ENCODE data around the gene CCDC14. TPM values are rescaled to one million over a fixed set of nuclear protein-coding genes. Genes with fewer than 3 reads are reported as not detected.
"Not testable (repeated sequence)": the region's sequence is repeated elsewhere in the genome, so short reads cannot be mapped to it uniquely, and the experiment has no call there.

The CCDC14 gene
- total RNA-seq (50.5 TPM), polyA plus RNA-seq (1 to 10 TPM; 4.1 to 9.4 (median 7.5) TPM)

GRCh38 chr3:123960781-123961507 lies at the start of gene CCDC14:
Gene CCDC14 (minus strand): TSS chr3:123961229. CDS start chr3:123961173, 56 bp downstream.
- Histone ChIP-seq H3K9me3 (ENCODE audit: control insufficient read depth in 2 of 2, low read length in 2 of 2) (no peaks in the 10 kb centered on the region), H3K36me3 (ENCODE audit: control insufficient read depth, insufficient read depth, low read length) (no peaks in the 10 kb centered on the region), H3K27ac (ENCODE audit: insufficient read depth, low read length, poor library complexity, severe bottlenecking) (peak within 1 kb of the TSS; percentile 66), H3K27me3 (ENCODE audit: control insufficient read depth, insufficient read depth, low read length) (peaks cover 3% of the 10 kb centered on the region), H3K4me3 (ENCODE audit: low read depth, low read length) (peak within 1 kb of the TSS; percentile 92), H3K4me1 (ENCODE audit: control insufficient read depth, insufficient read depth, low read length, poor library complexity, severe bottlenecking) (peaks cover 18% of the 10 kb centered on the region)
- Mint-ChIP-seq H3K9me3 (no peaks in the 10 kb centered on the region), H3K4me1 (peaks cover 4 to 32% (median 27%) of the 10 kb centered on the region in 4 donors), H3K27me3 (peaks cover 9% of the 10 kb centered on the region), H3K27ac (peak within 1 kb of the TSS; percentile 95 to 99 (median 97)), H3K36me3 (no peaks in the 10 kb centered on the region), H3K4me3 (peak within 1 kb of the TSS; percentile 97 to 98 (median 97))
- ATAC-seq (ENCODE audit: low read depth in 2 of 2) (peak; percentile 78 to 79), DNase-seq (peak; percentile 66 to 83 (median 78))

- not testable (repeated sequence) for H3K27ac Mint-ChIP-seq; H3K4me3 ChIP-seq (ENCODE audit: low read depth, low read length); H3K4me3 Mint-ChIP-seq; ATAC-seq (ENCODE audit: low read depth in 2 of 2); DNase-seq; H3K9me3 ChIP-seq (ENCODE audit: control insufficient read depth in 2 of 2, low read length in 2 of 2); H3K9me3 Mint-ChIP-seq; H3K27ac ChIP-seq (ENCODE audit: insufficient read depth, low read length, poor library complexity, severe bottlenecking); H3K36me3 Mint-ChIP-seq; H3K27me3 ChIP-seq (ENCODE audit: control insufficient read depth, insufficient read depth, low read length); H3K4me1 ChIP-seq (ENCODE audit: control insufficient read depth, insufficient read depth, low read length, poor library complexity, severe bottlenecking); H3K4me1 Mint-ChIP-seq; H3K36me3 ChIP-seq (ENCODE audit: control insufficient read depth, insufficient read depth, low read length)
- peaks cover 56% of the 10 kb centered on the region for H3K27me3 Mint-ChIP-seq
Measured at GRCh38 chr3:124008321-124008720, 47.3 kb upstream of the CCDC14 start.

GRCh38 chr3:124007186-124007585 lies 46.2 kb upstream of the CCDC14 start:
- H3K4me3 ChIP-seq (ENCODE audit: low read depth, low read length): no peak overlapping the region
- Mint-ChIP-seq H3K4me3 (no peak overlapping the region), H3K27me3 (peaks cover 56% of the 10 kb centered on the region)

GRCh38 chr3:124002405-124003079 lies 41.5 kb upstream of the CCDC14 start:
- not testable (repeated sequence) for DNase-seq; H3K4me3 Mint-ChIP-seq; H3K36me3 ChIP-seq (ENCODE audit: control insufficient read depth, insufficient read depth, low read length); H3K4me1 ChIP-seq (ENCODE audit: control insufficient read depth, insufficient read depth, low read length, poor library complexity, severe bottlenecking); H3K9me3 ChIP-seq (ENCODE audit: control insufficient read depth in 2 of 2, low read length in 2 of 2); H3K27me3 ChIP-seq (ENCODE audit: control insufficient read depth, insufficient read depth, low read length); H3K27ac Mint-ChIP-seq; H3K27ac ChIP-seq (ENCODE audit: insufficient read depth, low read length, poor library complexity, severe bottlenecking); ATAC-seq (ENCODE audit: low read depth in 2 of 2); H3K36me3 Mint-ChIP-seq; H3K4me1 Mint-ChIP-seq; H3K4me3 ChIP-seq (ENCODE audit: low read depth, low read length); H3K9me3 Mint-ChIP-seq
- peaks cover 34% of the 10 kb centered on the region for H3K27me3 Mint-ChIP-seq

More at GRCh38 chr3:124007186-124007585, 46.2 kb upstream of the CCDC14 start:
- no peaks in the 10 kb centered on the region for H3K9me3 ChIP-seq (ENCODE audit: control insufficient read depth in 2 of 2, low read length in 2 of 2)
- H3K36me3 Mint-ChIP-seq: no peaks in the 10 kb centered on the region
- H3K9me3 Mint-ChIP-seq: peaks cover 0 to 5% (median 0%) of the 10 kb centered on the region in 7 donors
- DNase-seq: no peak
- H3K27ac Mint-ChIP-seq: no peak overlapping the region
- no peak for ATAC-seq (ENCODE audit: low read depth in 2 of 2)
- H3K27ac ChIP-seq (ENCODE audit: insufficient read depth, low read length, poor library complexity, severe bottlenecking): no peak overlapping the region
- H3K4me1 Mint-ChIP-seq: no peaks in the 10 kb centered on the region
- H3K36me3 ChIP-seq (ENCODE audit: control insufficient read depth, insufficient read depth, low read length): no peaks in the 10 kb centered on the region
- peaks cover 5% of the 10 kb centered on the region for H3K27me3 ChIP-seq (ENCODE audit: control insufficient read depth, insufficient read depth, low read length)
- H3K4me1 ChIP-seq (ENCODE audit: control insufficient read depth, insufficient read depth, low read length, poor library complexity, severe bottlenecking): no peaks in the 10 kb centered on the region

GRCh38 chr3:124001366-124001765 lies 40.3 kb upstream of the CCDC14 start:
- not testable (repeated sequence) for H3K36me3 ChIP-seq (ENCODE audit: control insufficient read depth, insufficient read depth, low read length); H3K36me3 Mint-ChIP-seq; ATAC-seq (ENCODE audit: low read depth in 2 of 2); H3K9me3 Mint-ChIP-seq; H3K27ac ChIP-seq (ENCODE audit: insufficient read depth, low read length, poor library complexity, severe bottlenecking); H3K27me3 ChIP-seq (ENCODE audit: control insufficient read depth, insufficient read depth, low read length); H3K27ac Mint-ChIP-seq; H3K4me3 ChIP-seq (ENCODE audit: low read depth, low read length); H3K4me1 ChIP-seq (ENCODE audit: control insufficient read depth, insufficient read depth, low read length, poor library complexity, severe bottlenecking); H3K4me3 Mint-ChIP-seq; DNase-seq; H3K9me3 ChIP-seq (ENCODE audit: control insufficient read depth in 2 of 2, low read length in 2 of 2); H3K4me1 Mint-ChIP-seq
- peaks cover 24% of the 10 kb centered on the region for H3K27me3 Mint-ChIP-seq

- no peaks in the 10 kb centered on the region for H3K4me1 Mint-ChIP-seq
- Histone ChIP-seq H3K36me3 (ENCODE audit: control insufficient read depth, insufficient read depth, low read length) (no peaks in the 10 kb centered on the region), H3K27me3 (ENCODE audit: control insufficient read depth, insufficient read depth, low read length) (peaks cover 3% of the 10 kb centered on the region), H3K4me1 (ENCODE audit: control insufficient read depth, insufficient read depth, low read length, poor library complexity, severe bottlenecking) (no peaks in the 10 kb centered on the region), H3K9me3 (ENCODE audit: control insufficient read depth in 2 of 2, low read length in 2 of 2) (no peaks in the 10 kb centered on the region), H3K27ac (ENCODE audit: insufficient read depth, low read length, poor library complexity, severe bottlenecking) (no peak overlapping the region), H3K4me3 (ENCODE audit: low read depth, low read length) (no peak overlapping the region)
- peaks cover 13% of the 10 kb centered on the region for H3K27me3 Mint-ChIP-seq
- no peak for DNase-seq
- peaks cover 0 to 3% (median 0%) of the 10 kb centered on the region in 7 donors for H3K9me3 Mint-ChIP-seq
- H3K27ac Mint-ChIP-seq: no peak overlapping the region
- ATAC-seq (ENCODE audit: low read depth in 2 of 2): no peak
- H3K4me3 Mint-ChIP-seq: no peak overlapping the region
- no peaks in the 10 kb centered on the region for H3K36me3 Mint-ChIP-seq
Measured at GRCh38 chr3:123997543-123997942, 36.5 kb upstream of the CCDC14 start.

GRCh38 chr3:123993818-123994217 lies 32.8 kb upstream of the CCDC14 start:
- no peak for DNase-seq
- no peak for ATAC-seq (ENCODE audit: low read depth in 2 of 2)
- H3K36me3 ChIP-seq (ENCODE audit: control insufficient read depth, insufficient read depth, low read length): no peaks in the 10 kb centered on the region
- no peaks in the 10 kb centered on the region for H3K4me1 ChIP-seq (ENCODE audit: control insufficient read depth, insufficient read depth, low read length, poor library complexity, severe bottlenecking)
- no peak overlapping the region for H3K4me3 ChIP-seq (ENCODE audit: low read depth, low read length)
- H3K9me3 ChIP-seq (ENCODE audit: control insufficient read depth in 2 of 2, low read length in 2 of 2): no peaks in the 10 kb centered on the region
- H3K36me3 Mint-ChIP-seq: no peaks in the 10 kb centered on the region
- H3K27me3 Mint-ChIP-seq: peaks cover 7% of the 10 kb centered on the region
- no peaks in the 10 kb centered on the region for H3K4me1 Mint-ChIP-seq
- no peak overlapping the region for H3K27ac ChIP-seq (ENCODE audit: insufficient read depth, low read length, poor library complexity, severe bottlenecking)
- H3K27me3 ChIP-seq (ENCODE audit: control insufficient read depth, insufficient read depth, low read length): peaks cover 18% of the 10 kb centered on the region
- H3K4me3 Mint-ChIP-seq: no peak overlapping the region
- peaks cover 0 to 3% (median 0%) of the 10 kb centered on the region in 7 donors for H3K9me3 Mint-ChIP-seq
- no peak overlapping the region for H3K27ac Mint-ChIP-seq
